Smooth muscle cell of the coronary artery (primary cell): Measurements from ENCODE around the gene SPRYD4. TPM values are rescaled to one million over a fixed set of nuclear protein-coding genes. Genes with fewer than 3 reads are reported as not detected.

Experiments
- total RNA-seq: library from RNA; depleted of rRNA; stranded (reverse); fragments of >200 nt; gene quantifications from 2 replicates; pipeline ENCODE4 v1.2.3, GENCODE V29; 2014; ENCODE audit warnings: low replicate concordance

Gene SPRYD4
- 1.1 and 1.2 TPM in 2 replicates for total RNA-seq

GRCh38 chr12:56468216-56469006 is at the start of gene SPRYD4:
Gene SPRYD4, plus strand, starts transcription at chr12:56468578. Its CDS starts 14 bp downstream, at chr12:56468592.

GRCh38 chr12:56448860-56449621 is 19.3 kb upstream of the SPRYD4 start, which contains the start of gene TIMELESS:
Gene TIMELESS, minus strand, starts transcription at chr12:56449426. Its CDS starts 15,256 bp downstream, at chr12:56434170.

GRCh38 chr12:56454557-56454956 is 13.8 kb upstream of the SPRYD4 start, which contains the start of gene MIP:
Gene MIP, minus strand, starts transcription at chr12:56454657. Its CDS starts 44 bp downstream, at chr12:56454613.

GRCh38 chr12:56488041-56488955 is 19.9 kb downstream of the SPRYD4 start, which contains the start of gene GLS2:
Gene GLS2, minus strand, starts transcription at chr12:56488161. Its CDS starts 43 bp downstream, at chr12:56488118.

GRCh38 chr12:56521590-56522371 is 53.4 kb downstream of the SPRYD4 start, which contains the start of gene RBMS2:
Gene RBMS2, plus strand, starts transcription at chr12:56521820. Its CDS starts 204 bp downstream, at chr12:56522024.

Other genes starting within 250 kb of the SPRYD4 start
- 174 and 323 TPM in 2 replicates for gene RNF41, start 246.7 kb upstream of the SPRYD4 start, total RNA-seq
- 24.2 and 33.1 TPM in 2 replicates for gene NABP2, start 244.2 kb upstream of the SPRYD4 start, total RNA-seq
- gene SLC39A5, start 238.5 kb upstream of the SPRYD4 start, total RNA-seq = not detected in 2 replicates
- gene ANKRD52, start 210.2 kb upstream of the SPRYD4 start, total RNA-seq = 17.0 and 17.1 TPM in 2 replicates
- 5.9 and 6.9 TPM in 2 replicates for gene COQ10A, start 201.6 kb upstream of the SPRYD4 start, total RNA-seq
- gene CS, start 168.2 kb upstream of the SPRYD4 start, total RNA-seq = 44.8 and 81.3 TPM in 2 replicates
- 74.3 and 113 TPM in 2 replicates for gene CNPY2, start 152.6 kb upstream of the SPRYD4 start, total RNA-seq
- gene PAN2, start 134.6 kb upstream of the SPRYD4 start, total RNA-seq = 15.5 and 22.7 TPM in 2 replicates
- gene IL23A, start 129.7 kb upstream of the SPRYD4 start, total RNA-seq = not detected in 2 replicates
- gene STAT2, start 108.5 kb upstream of the SPRYD4 start, total RNA-seq = 164 and 272 TPM in 2 replicates
- not detected in 2 replicates for gene APOF, start 105.7 kb upstream of the SPRYD4 start, total RNA-seq
- gene TIMELESS, start 19.2 kb upstream of the SPRYD4 start, total RNA-seq = 3.7 and 5.4 TPM in 2 replicates
- not detected in 2 replicates for gene MIP, start 13.9 kb upstream of the SPRYD4 start, total RNA-seq
- gene GLS2, start 19.6 kb downstream of the SPRYD4 start, total RNA-seq = 0.38 TPM in 1 of 2 replicates, not detected in the other
- 4.6 and 22.2 TPM in 2 replicates for gene RBMS2, start 53.2 kb downstream of the SPRYD4 start, total RNA-seq
- 10.2 and 16.8 TPM in 2 replicates for gene BAZ2A, start 161.7 kb downstream of the SPRYD4 start, total RNA-seq
- gene ATP5F1B, start 177.4 kb downstream of the SPRYD4 start, total RNA-seq = 465 and 670 TPM in 2 replicates
- 28.1 and 44.5 TPM in 2 replicates for gene PTGES3, start 219.7 kb downstream of the SPRYD4 start, total RNA-seq